K562 (cell line): ENCODE results near the gene PRKCE. TPM values are rescaled to one million over a fixed set of nuclear protein-coding genes. Genes with fewer than 3 reads are reported as not detected.

ENCODE experiments used
- ATAC-seq: fragments of 200-7000 bp; cut with Tn5 transposase; 3 replicates; pipeline ENCODE4 v1.9.1; 2020; ENCODE audit warnings: moderate library complexity
- BruUV-seq: library from RNA; stranded (reverse); fragments of 400-500 nt; replicated peaks from 2 replicates; lab custom pipeline; 2021; lab: Mats Ljungman, UMichigan
- CTCF ChIA-PET: fragments of 300-600 bp; formaldehyde crosslinking; extraction: SDS; loops from one replicate; lab custom pipeline; 2021; ENCODE audit warnings: low intra/inter-chr PET ratio; lab: Yijun Ruan, JAX
- POLR2A ChIA-PET: fragments of 300-600, 350-650 bp; sonication (Branson Sonifier 250); formaldehyde crosslinking; extraction: SDS; loops from one replicate; lab custom pipeline; 2021; ENCODE audit warnings: antibody characterized with exemption, inconsistent platforms; lab: Yijun Ruan, JAX
- DNase-seq, 4 experiments: peaks; one replicate each; pipeline versions ENCODE4 v3.0.0 to v3.0.0-alpha.2; 2011 to 2018; ENCODE audit warnings: low spot score in 3 of 4, mixed read lengths in 3 of 4; ENCODE audit errors: extremely low read depth in 1 of 4
- FAIRE-seq: peaks from 2 replicates; lab custom pipeline; 2011; peaks lifted over from hg19 to GRCh38; lab: Jason Lieb, UNC
- H2AFZ ChIP-seq: 2 replicates; pipeline ENCODE4 v1.6.0; 2011; ENCODE audit warnings: low read depth, low read length, control low read depth, inconsistent platforms
- H3K27ac ChIP-seq: fragments of 200-600 bp; 3 replicates; pipeline ENCODE4 v1.8.0; 2011; ENCODE audit warnings: low read depth, mild to moderate bottlenecking, control low read depth, inconsistent platforms, low read length, moderate library complexity, mixed read lengths; ENCODE audit errors: extremely low read depth
- H3K27me3 ChIP-seq, 2 experiments: fragments of 300-600 bp in 1 of 2; 2 replicates in 1 of 2; 3 replicates in 1 of 2; pipeline versions ENCODE4 v1.6.0 to v1.8.0; 2011; ENCODE audit warnings: inconsistent platforms in 2 of 2, low read length in 2 of 2, mild to moderate bottlenecking in 1 of 2, mixed read lengths in 1 of 2, moderate library complexity in 1 of 2; ENCODE audit not compliant: control insufficient read depth in 2 of 2, insufficient read depth in 2 of 2
- H3K36me3 ChIP-seq: fragments of 300-600 bp; 3 replicates; pipeline ENCODE4 v1.8.0; 2011; ENCODE audit warnings: mild to moderate bottlenecking, low read length, inconsistent platforms; ENCODE audit not compliant: control insufficient read depth, insufficient read depth
- H3K4me1 ChIP-seq, 2 experiments: fragments of 200-600 bp in 1 of 2; replicated peaks in 1 of 2; 2 replicates in 1 of 2; 3 replicates in 1 of 2; pipeline versions ENCODE4 v1.5.1 to v1.8.0; 2011; ENCODE audit warnings: inconsistent platforms in 2 of 2, low read length in 2 of 2, mild to moderate bottlenecking in 1 of 2, mixed read lengths in 1 of 2, moderate library complexity in 1 of 2; ENCODE audit not compliant: control insufficient read depth in 2 of 2, insufficient read depth in 2 of 2
- H3K4me2 ChIP-seq: 2 replicates; pipeline ENCODE4 v1.6.1; 2011; ENCODE audit warnings: low read length, control low read depth, inconsistent platforms, mixed read lengths; ENCODE audit not compliant: insufficient read depth
- H3K4me3 ChIP-seq: fragments of 200-600 bp; sonication (generic), shearing (Covaris generic); 2 replicates; pipeline ENCODE4 v1.5.1; 2016; ENCODE audit warnings: control low read depth, inconsistent platforms
- H3K79me2 ChIP-seq: fragments of 200-600 bp; 3 replicates; pipeline ENCODE4 v1.8.0; 2011; ENCODE audit warnings: low read length, inconsistent platforms; ENCODE audit not compliant: control insufficient read depth, insufficient read depth
- H3K9ac ChIP-seq, 2 experiments: 2 replicates each; pipeline versions ENCODE4 v1.6.0 to v1.6.1; 2011; ENCODE audit warnings: low read depth in 2 of 2, low read length in 2 of 2, control low read depth in 1 of 2, inconsistent platforms in 1 of 2, mild to moderate bottlenecking in 1 of 2, mixed read lengths in 1 of 2; ENCODE audit not compliant: insufficient read depth in 1 of 2
- H3K9me1 ChIP-seq: one replicate; pipeline ENCODE4 v1.6.0; 2011; ENCODE audit warnings: inconsistent platforms, mild to moderate bottlenecking, low read length, moderate library complexity; ENCODE audit not compliant: control insufficient read depth, insufficient read depth
- H3K9me3 ChIP-seq: replicated peaks from 2 replicates; pipeline ENCODE4 v1.5.1; 2011; ENCODE audit warnings: low read depth, low read length, inconsistent platforms; ENCODE audit not compliant: control insufficient read depth, insufficient read depth
- H4K20me1 ChIP-seq: replicated peaks from 2 replicates; pipeline ENCODE4 v1.6.1; 2011; ENCODE audit warnings: low read length, inconsistent platforms, mixed read lengths; ENCODE audit not compliant: control insufficient read depth, insufficient read depth
- ELF2 ChIP-seq: fragments of 250-450 bp; sonication (Bioruptor Pico); IDR thresholded peaks from 2 replicates; pipeline ENCODE4 v1.5.0; 2021; ENCODE audit warnings: mild to moderate bottlenecking
- ETV1 ChIP-seq: fragments of 450-650 bp; conservative IDR thresholded peaks from 2 replicates; pipeline ENCODE4 v1.6.1; 2016; ENCODE audit warnings: missing genetic modification characterization, control low read depth, low read depth, missing compliant biosample characterization
- TARDBP ChIP-seq: fragments of 450-650 bp; IDR thresholded peaks from 2 replicates; pipeline ENCODE4 v1.6.1; 2016
- TSC22D4 ChIP-seq: fragments of 450-650 bp; IDR thresholded peaks from 2 replicates; pipeline ENCODE4 v1.6.1; 2016; ENCODE audit warnings: missing genetic modification characterization, missing biosample characterization, control low read depth
- XRCC4 ChIP-seq: IDR thresholded peaks from one replicate; pipeline ENCODE4 v1.6.1; 2011; ENCODE audit not compliant: insufficient read depth, insufficient read length; ENCODE audit errors: extremely low read depth
- ZNF584 ChIP-seq: fragments of 200-800 bp; sonication (Bioruptor generic); IDR thresholded peaks from 2 replicates; pipeline ENCODE4 v1.6.1; 2016; ENCODE audit warnings: low read depth, mild to moderate bottlenecking, missing genetic modification characterization, missing compliant biosample characterization
- WGBS: fragments of 100-300 bp; shearing (Covaris generic); methylation state at CpG from one replicate; pipeline ENCODE4 v1.1.6; 2016; ENCODE audit warnings: low coverage, mixed read lengths; ENCODE audit not compliant: insufficient coverage; ENCODE audit errors: missing lambda C conversion rate; 5-methylcytosine and 5-hydroxymethylcytosine counted together
- in situ Hi-C: fragments of 300-500 bp; cut with MboI; formaldehyde crosslinking; loops from 4 replicates; pipeline ENCODE4 v1.15.0; 2018; ENCODE audit warnings: inconsistent platforms, mixed read lengths
- intact Hi-C: fragments of 100-400 bp; cut with micrococcal nuclease; formaldehyde crosslinking; loops from 2 replicates; pipeline ENCODE4 v1.14.2; 2022
- polyA plus RNA-seq, 8 experiments: library from polyadenylated mRNA; depleted of rRNA in 4 of 8; stranded (reverse) in 5 of 8; unstranded in 3 of 8; fragments of >200 nt; fragmentation: Nextera tagmentation in 2 of 8; fragmentation: Illumina TruSeq in 1 of 8; extraction: Ambion mirVana in 2 of 8; extraction: Trizol in 1 of 8; gene quantifications; 2 replicates each; pipeline versions ENCODE4 v1.2.1 to v1.2.3, GENCODE V29; 2011 to 2014; ENCODE audit warnings: inconsistent platforms in 1 of 8, missing spikeins in 1 of 8
- total RNA-seq, 7 experiments: library from RNA; depleted of rRNA in 6 of 7; stranded (reverse); fragments of >200 nt in 6 of 7; fragmentation: Illumina TruSeq in 2 of 7; extraction: Trizol in 2 of 7; gene quantifications; 2 replicates each; pipeline versions ENCODE4 v1.2.1 to v1.2.3, GENCODE V29; 2011 to 2021; ENCODE audit warnings: low replicate concordance in 1 of 7
- TF ChIP-seq, protein P1 (sequence below): fragments of 450-650 bp; IDR thresholded peaks from 2 replicates; pipeline ENCODE4 v1.6.1; 2016; ENCODE audit warnings: missing biosample characterization, missing genetic modification characterization

PRKCE gene
- total and polyA plus RNA-seq, 9 of the 15 experiments (the other 6 are each of a cell fraction or from before 2014, with no cell fraction given): 0.06 to 1.0 (median 0.22) TPM; not detected in 1

DNA sequence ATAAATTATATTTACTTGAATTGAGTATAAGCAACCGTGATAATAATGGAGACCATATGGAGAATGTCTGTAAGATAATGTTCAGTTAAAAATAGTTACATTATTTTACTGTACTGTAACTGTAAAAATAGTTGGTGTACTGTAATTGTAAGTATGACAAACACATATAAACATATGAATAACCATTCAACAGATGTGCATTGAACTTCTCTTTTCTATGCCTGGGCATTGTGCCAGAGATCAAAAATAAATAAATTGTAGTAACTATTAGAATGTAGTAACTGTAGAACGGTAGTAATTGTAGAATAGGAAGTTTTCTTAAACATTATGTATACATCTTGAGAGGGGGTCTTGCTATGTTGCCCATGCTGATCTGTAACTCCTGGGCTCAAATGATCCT, 358.3 kb downstream of the PRKCE start:
- Histone ChIP-seq H2AFZ (no peak overlapping the region), H3K27ac (no peak overlapping the region), H3K9ac (no peak overlapping the region), H3K36me3 (no peaks in the 10 kb centered on the region), H3K9me1 (no peaks in the 10 kb centered on the region), H3K79me2 (no peaks in the 10 kb centered on the region), H4K20me1 (peaks cover 2% of the 10 kb centered on the region; the same call in 1 of the 2 replicates), H3K4me2 (no peak overlapping the region), H3K4me1 (no peaks in the 10 kb centered on the region), H3K27me3 (peaks cover 21 to 22% of the 10 kb centered on the region in 2 experiments), H3K9me3 (no peaks in the 10 kb centered on the region), H3K4me3 (no peak overlapping the region)
- intact Hi-C loops (loop anchor here (5.0 to 10.0 kb wide), 2 partner anchors 285 to 358 kb away; partner anchors contain the start of gene EPAS1), in situ Hi-C loops (loop anchor here (10.0 kb wide), 1 partner anchor 365 kb away; no protein-coding TSS in a partner anchor)
- FAIRE-seq: no peak
- BruUV-seq: no TSS peak
- POLR2A ChIA-PET: no interaction called here
- TF ChIP-seq TSC22D4 (tag) (no peak), ZNF584 (no peak), ETV1 (tag) (no peak), TARDBP (no peak), XRCC4 (no peak), ELF2 (CRISPR knock-in tag) (no peak)
- TF ChIP-seq, protein P1, sequence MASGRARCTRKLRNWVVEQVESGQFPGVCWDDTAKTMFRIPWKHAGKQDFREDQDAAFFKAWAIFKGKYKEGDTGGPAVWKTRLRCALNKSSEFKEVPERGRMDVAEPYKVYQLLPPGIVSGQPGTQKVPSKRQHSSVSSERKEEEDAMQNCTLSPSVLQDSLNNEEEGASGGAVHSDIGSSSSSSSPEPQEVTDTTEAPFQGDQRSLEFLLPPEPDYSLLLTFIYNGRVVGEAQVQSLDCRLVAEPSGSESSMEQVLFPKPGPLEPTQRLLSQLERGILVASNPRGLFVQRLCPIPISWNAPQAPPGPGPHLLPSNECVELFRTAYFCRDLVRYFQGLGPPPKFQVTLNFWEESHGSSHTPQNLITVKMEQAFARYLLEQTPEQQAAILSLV (tag): no peak
- ATAC-seq: no peak
- DNase-seq: no peak
- WGBS: 0% methylated on average over 2 of the region's 2 CpGs
- CTCF ChIA-PET: interaction anchor here (1.6 to 3.6 kb wide), 2 partner anchors 356 to 451 kb away, joined by 17 to 48 read pairs; no protein-coding TSS in a partner anchor
